ENCODE measurements around the gene C1orf21. TPM values are rescaled to one million over a fixed set of nuclear protein-coding genes. Genes with fewer than 3 reads are reported as not detected.

C1orf21 gene
- polyA plus RNA-seq, 1 of the 3 experiments (the other 2 are of a cell fraction) = 4.8 TPM

DNA sequence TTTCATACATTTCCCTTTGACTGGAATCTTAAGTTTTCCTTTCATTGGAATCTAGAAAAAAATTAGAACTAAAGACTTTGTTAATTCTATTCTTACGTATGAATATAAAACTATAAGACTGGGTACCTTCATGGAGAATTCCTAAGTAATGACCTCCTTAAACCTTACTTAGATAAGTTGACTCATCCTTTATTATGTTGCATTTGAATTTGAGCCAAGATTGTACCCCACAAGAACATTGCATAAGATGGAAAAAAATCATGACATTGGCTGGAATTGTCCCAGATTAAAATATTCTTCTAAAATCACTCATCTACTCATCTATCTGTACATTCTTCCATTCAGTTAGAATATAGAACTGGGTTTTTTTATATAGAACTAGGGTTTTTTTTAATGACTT is 137.4 kb downstream of the C1orf21 start:
- CTCF ChIA-PET = no interaction called here
- no peaks in the 10 kb centered on the region for H3K9me2 ChIP-seq
- POLR2A ChIA-PET = no interaction called here
- H3K4me1 ChIP-seq (ENCODE audit: control insufficient read depth in 1 of 2, insufficient read depth in 2 of 2, low read depth in 1 of 2, low read length in 1 of 2) = peaks cover 5 to 10% of the 10 kb centered on the region in 2 experiments; a peak in 3 of 4 replicates
- H3K4me3 ChIP-seq (ENCODE audit: low read depth in 2 of 2, low read length in 1 of 2) = no peak overlapping the region
- TF ChIP-seq SMC3 (IDR thresholded peaks at IDR 0.05; ENCODE audit: low read depth, low read length) = no peak
- TF ChIP-seq JUND (IDR thresholded peaks at IDR 0.05) = peak; percentile 35; the same call in 1 of the 2 replicates
- TF ChIP-seq NRF1 (IDR thresholded peaks at IDR 0.05; ENCODE audit: low read depth, low read length) = no peak
- peak; percentile 82 for TF ChIP-seq NFIC (IDR thresholded peaks at IDR 0.05; ENCODE audit: borderline replicate concordance)
- TF ChIP-seq, protein P1, sequence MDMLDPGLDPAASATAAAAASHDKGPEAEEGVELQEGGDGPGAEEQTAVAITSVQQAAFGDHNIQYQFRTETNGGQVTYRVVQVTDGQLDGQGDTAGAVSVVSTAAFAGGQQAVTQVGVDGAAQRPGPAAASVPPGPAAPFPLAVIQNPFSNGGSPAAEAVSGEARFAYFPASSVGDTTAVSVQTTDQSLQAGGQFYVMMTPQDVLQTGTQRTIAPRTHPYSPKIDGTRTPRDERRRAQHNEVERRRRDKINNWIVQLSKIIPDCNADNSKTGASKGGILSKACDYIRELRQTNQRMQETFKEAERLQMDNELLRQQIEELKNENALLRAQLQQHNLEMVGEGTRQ (IDR thresholded peaks at IDR 0.05; ENCODE audit: borderline replicate concordance, low read depth, low read length) = no peak
- TF ChIP-seq MEF2A (IDR thresholded peaks at IDR 0.05; ENCODE audit: borderline replicate concordance, low read depth) = peak; percentile 24; the same call in 1 of the 2 replicates
- TF ChIP-seq GATA2 (CRISPR knock-in tag; IDR thresholded peaks at IDR 0.05) = no peak
- no peak for TF ChIP-seq RFX5 (IDR thresholded peaks at IDR 0.05; ENCODE audit: low read length)
- no peak for TF ChIP-seq POLR2AphosphoS5 (IDR thresholded peaks at IDR 0.05; ENCODE audit: low read depth, low read length)
- TF ChIP-seq YY1 (IDR thresholded peaks at IDR 0.05; ENCODE audit: low read depth) = no peak
- TF ChIP-seq CHD2 (IDR thresholded peaks at IDR 0.05; ENCODE audit: low read length, partially characterized antibody) = no peak
- TF ChIP-seq TAF1 (IDR thresholded peaks at IDR 0.05; ENCODE audit: borderline replicate concordance, low read depth, low read length) = no peak
- TF ChIP-seq, protein P2, sequence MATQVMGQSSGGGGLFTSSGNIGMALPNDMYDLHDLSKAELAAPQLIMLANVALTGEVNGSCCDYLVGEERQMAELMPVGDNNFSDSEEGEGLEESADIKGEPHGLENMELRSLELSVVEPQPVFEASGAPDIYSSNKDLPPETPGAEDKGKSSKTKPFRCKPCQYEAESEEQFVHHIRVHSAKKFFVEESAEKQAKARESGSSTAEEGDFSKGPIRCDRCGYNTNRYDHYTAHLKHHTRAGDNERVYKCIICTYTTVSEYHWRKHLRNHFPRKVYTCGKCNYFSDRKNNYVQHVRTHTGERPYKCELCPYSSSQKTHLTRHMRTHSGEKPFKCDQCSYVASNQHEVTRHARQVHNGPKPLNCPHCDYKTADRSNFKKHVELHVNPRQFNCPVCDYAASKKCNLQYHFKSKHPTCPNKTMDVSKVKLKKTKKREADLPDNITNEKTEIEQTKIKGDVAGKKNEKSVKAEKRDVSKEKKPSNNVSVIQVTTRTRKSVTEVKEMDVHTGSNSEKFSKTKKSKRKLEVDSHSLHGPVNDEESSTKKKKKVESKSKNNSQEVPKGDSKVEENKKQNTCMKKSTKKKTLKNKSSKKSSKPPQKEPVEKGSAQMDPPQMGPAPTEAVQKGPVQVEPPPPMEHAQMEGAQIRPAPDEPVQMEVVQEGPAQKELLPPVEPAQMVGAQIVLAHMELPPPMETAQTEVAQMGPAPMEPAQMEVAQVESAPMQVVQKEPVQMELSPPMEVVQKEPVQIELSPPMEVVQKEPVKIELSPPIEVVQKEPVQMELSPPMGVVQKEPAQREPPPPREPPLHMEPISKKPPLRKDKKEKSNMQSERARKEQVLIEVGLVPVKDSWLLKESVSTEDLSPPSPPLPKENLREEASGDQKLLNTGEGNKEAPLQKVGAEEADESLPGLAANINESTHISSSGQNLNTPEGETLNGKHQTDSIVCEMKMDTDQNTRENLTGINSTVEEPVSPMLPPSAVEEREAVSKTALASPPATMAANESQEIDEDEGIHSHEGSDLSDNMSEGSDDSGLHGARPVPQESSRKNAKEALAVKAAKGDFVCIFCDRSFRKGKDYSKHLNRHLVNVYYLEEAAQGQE (IDR thresholded peaks at IDR 0.05; ENCODE audit: low read depth, low read length) = no peak
- TF ChIP-seq FOXJ3 (CRISPR knock-in tag; IDR thresholded peaks at IDR 0.05) = no peak
- no peak for TF ChIP-seq RCOR1 (IDR thresholded peaks at IDR 0.05; ENCODE audit: low read length)
- TF ChIP-seq FOSL2 (IDR thresholded peaks at IDR 0.05; ENCODE audit: borderline replicate concordance, low read depth) = peak; percentile 53; the same call in 1 of the 2 replicates
- no peak for TF ChIP-seq GABPA (IDR thresholded peaks at IDR 0.05; ENCODE audit: low read depth)
- TF ChIP-seq, protein P3, sequence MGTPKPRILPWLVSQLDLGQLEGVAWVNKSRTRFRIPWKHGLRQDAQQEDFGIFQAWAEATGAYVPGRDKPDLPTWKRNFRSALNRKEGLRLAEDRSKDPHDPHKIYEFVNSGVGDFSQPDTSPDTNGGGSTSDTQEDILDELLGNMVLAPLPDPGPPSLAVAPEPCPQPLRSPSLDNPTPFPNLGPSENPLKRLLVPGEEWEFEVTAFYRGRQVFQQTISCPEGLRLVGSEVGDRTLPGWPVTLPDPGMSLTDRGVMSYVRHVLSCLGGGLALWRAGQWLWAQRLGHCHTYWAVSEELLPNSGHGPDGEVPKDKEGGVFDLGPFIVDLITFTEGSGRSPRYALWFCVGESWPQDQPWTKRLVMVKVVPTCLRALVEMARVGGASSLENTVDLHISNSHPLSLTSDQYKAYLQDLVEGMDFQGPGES (IDR thresholded peaks at IDR 0.05; ENCODE audit: low read depth, low read length) = no peak
- H2AFZ ChIP-seq (ENCODE audit: low read depth) = no peak overlapping the region
- WGBS (ENCODE audit: low lambda C conversion rate) = 70% methylated on average over 1 of the region's 1 CpG
- H3K4me2 ChIP-seq = no peak overlapping the region; the same call in 1 of the 2 replicates
- DNase-seq = no peak
- no peaks in the 10 kb centered on the region for H3K36me3 ChIP-seq (replicated peaks in 1 of 2; ENCODE audit: control insufficient read depth in 1 of 2, insufficient read depth in 2 of 2, low read length in 1 of 2)
- peaks cover 16% of the 10 kb centered on the region for H3F3A ChIP-seq (replicated peaks; ENCODE audit: insufficient read depth)
- no peak overlapping the region for H3K9ac ChIP-seq
- H4K20me1 ChIP-seq (ENCODE audit: insufficient read depth) = no peaks in the 10 kb centered on the region
- H3K79me2 ChIP-seq (ENCODE audit: insufficient read depth) = no peaks in the 10 kb centered on the region; the same call in 1 of the 2 replicates
- peak overlapping the region in 1 of 2 experiments; percentile 44; a peak in 2 of 4 replicates for H3K27ac ChIP-seq (ENCODE audit: low read depth in 2 of 2, low read length in 1 of 2)
- H3K27me3 ChIP-seq (ENCODE audit: insufficient read depth) = no peaks in the 10 kb centered on the region
- no peaks in the 10 kb centered on the region; the same call in 1 of the 2 replicates for H3K9me3 ChIP-seq

Data from SK-N-SH (cell line).